GM06990 (cell line): ENCODE data around the gene MSI2.

Experiments used
- DNase-seq: peaks from one replicate; pipeline ENCODE4 v3.0.0-alpha.2; 2011; ENCODE audit not compliant: insufficient read length; ENCODE audit errors: extremely low read depth
- H3K27me3 ChIP-seq: replicated peaks from 2 replicates; pipeline ENCODE4 v1.6.0; 2011; ENCODE audit warnings: low read length; ENCODE audit not compliant: control insufficient read depth, insufficient read depth
- H3K36me3 ChIP-seq: 2 replicates; pipeline ENCODE4 v1.5.1; 2011; ENCODE audit warnings: low read length; ENCODE audit not compliant: control insufficient read depth, insufficient read depth
- H3K4me3 ChIP-seq: replicated peaks from 2 replicates; pipeline ENCODE4 v1.5.1; 2011; ENCODE audit warnings: low read depth, mild to moderate bottlenecking, control low read depth, low read length
- CTCF ChIP-seq: IDR thresholded peaks from 2 replicates; pipeline ENCODE4 v1.5.1; 2011; ENCODE audit warnings: low read length, control low read depth, mild to moderate bottlenecking, inconsistent platforms; ENCODE audit not compliant: insufficient read depth, poor library complexity, severe bottlenecking

Gene MSI2

GRCh38 chr17:57515662-57516211, 259.4 kb downstream of the MSI2 start:
- no peaks in the 10 kb centered on the region; the same call in 1 of the 2 replicates for H3K36me3 ChIP-seq
- no peak for TF ChIP-seq CTCF
- no peaks in the 10 kb centered on the region for H3K27me3 ChIP-seq
- DNase-seq = no peak
- H3K4me3 ChIP-seq = no peak overlapping the region

GRCh38 chr17:57516290-57517230, 260.2 kb downstream of the MSI2 start:
- H3K27me3 ChIP-seq = no peaks in the 10 kb centered on the region
- H3K36me3 ChIP-seq = no peaks in the 10 kb centered on the region; the same call in 1 of the 2 replicates
- no peak for DNase-seq
- no peak for TF ChIP-seq CTCF
- H3K4me3 ChIP-seq = no peak overlapping the region

DNA sequence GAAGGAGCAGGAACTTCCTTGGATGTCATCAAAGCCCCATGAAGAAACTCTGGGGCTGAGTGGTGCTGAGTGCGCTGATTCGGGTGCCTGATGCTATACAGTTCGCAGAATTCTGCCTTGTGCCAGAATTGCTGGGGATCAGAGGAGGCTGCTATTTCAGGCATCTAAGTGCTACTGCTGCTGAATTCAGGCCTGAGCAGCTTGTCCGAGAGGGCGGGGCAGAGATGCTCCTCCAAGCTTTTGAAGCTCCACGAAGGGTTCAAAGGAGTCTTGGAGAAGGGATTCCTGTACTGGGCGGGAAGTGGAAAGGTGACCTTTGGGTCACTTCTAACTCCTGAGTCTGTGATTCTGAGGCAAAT, 260.9 kb downstream of the MSI2 start:
- TF ChIP-seq CTCF = no peak
- H3K36me3 ChIP-seq = no peaks in the 10 kb centered on the region; the same call in 1 of the 2 replicates
- no peak overlapping the region for H3K4me3 ChIP-seq
- DNase-seq = no peak
- no peaks in the 10 kb centered on the region for H3K27me3 ChIP-seq

DNA sequence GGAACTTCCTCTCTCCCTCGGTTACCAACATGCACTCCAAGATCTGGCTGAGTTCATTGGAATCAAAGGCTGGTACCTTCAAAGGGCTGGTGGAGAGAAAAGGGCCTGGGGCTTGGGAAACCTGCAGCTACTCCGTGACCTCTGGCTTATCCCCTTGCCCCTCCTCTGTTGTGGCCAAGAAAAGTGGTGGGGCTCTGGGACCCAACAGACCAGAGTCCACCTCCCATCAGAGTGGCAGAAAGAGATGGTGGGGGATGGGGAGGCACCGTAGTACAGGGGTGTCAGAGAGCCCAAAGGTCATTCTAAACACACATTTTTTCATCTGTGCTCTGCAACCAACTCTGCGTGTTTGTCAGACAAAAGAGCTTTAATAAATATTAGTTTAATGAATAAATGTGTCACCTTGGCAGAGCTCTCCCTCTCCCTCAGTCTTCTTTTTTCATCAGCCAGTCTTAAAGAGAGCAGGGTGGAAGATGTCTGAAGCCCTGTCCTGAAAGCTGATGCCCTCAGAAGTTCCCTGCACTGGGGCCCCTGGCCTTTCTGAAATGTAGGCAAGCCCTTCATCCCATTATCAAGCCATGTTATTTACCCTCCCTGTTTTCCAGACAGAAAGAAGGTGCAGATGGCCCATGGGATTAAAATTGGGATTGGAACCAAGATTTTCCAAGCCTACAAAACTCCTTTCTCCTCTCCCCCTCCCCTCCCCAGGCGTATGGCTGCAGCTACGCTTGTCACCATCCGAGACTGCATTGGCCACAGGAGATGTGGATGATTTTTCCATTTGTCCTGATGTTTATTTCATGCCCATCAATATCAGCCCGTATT, 261.5 kb downstream of the MSI2 start:
- TF ChIP-seq CTCF = no peak
- DNase-seq = no peak
- no peaks in the 10 kb centered on the region for H3K27me3 ChIP-seq
- no peak overlapping the region for H3K4me3 ChIP-seq
- H3K36me3 ChIP-seq = no peaks in the 10 kb centered on the region; the same call in 1 of the 2 replicates

DNA sequence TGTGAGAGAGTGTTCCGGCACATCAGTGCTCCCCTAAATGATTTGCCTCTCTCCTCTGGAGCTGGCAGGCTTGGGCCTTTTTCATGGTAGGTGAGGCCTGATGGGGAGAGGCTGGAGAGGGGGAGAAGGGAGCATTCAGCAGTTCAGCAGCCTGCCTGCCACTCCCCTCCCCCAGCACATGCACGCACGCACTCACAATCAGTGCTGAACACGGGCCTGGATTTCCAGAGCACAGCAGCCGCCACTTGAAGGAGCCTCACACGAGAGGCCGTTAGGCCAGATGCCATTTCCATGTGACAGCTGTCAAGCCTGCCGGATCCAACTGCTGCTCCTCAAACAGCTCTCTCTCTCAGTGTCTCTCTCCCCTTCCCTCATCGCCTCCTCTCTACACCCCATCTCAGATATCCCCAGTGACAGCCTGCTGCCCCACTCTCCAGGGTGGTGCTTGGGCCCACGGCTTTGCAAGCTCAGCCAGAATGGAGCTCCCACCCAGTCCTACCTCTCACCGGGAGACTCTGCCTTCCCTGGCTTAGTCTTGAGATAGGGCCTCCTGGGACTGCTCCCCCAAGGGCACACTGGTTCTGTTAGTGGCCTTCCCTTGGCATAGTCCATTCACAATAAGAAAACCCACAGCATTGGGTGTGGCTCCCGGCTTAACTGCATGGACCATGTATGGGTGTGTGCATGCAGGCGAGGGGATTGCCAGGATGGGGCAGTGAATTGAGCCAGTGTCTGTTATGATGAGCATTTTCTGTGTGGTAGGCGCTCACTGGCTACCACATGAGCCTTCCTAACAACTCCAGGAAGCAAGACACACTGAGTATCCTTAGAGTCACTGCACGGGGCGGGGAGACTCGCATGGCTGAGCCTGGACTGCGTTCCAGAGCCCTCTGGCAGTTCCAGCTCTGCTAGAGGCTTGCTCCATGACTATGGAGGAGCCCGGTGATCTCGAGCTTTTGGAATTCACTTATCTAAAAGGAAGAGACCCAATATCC, 262.6 kb downstream of the MSI2 start:
- DNase-seq = no peak
- Histone ChIP-seq H3K4me3 (no peak overlapping the region), H3K36me3 (no peaks in the 10 kb centered on the region; the same call in none of the 2 replicates), H3K27me3 (no peaks in the 10 kb centered on the region)
- no peak for TF ChIP-seq CTCF
